Spleen (tissue), 11 donors: ENCODE data around the gene TICRR. TPM values are rescaled to one million over a fixed set of nuclear protein-coding genes. Genes with fewer than 3 reads are reported as not detected.

Source experiments
- DNase-seq: peaks from one replicate; pipeline ENCODE4 v3.0.0-alpha.2; 2020
- H3K27ac ChIP-seq, 8 donors: fragments of 200-600 bp; sonication (generic) in 7 of 8; 1 replicate in 4 of 8; 2 replicates in 4 of 8; pipeline versions ENCODE4 v1.5.0 to v1.8.0; 2016 to 2021; ENCODE audit warnings: inconsistent platforms in 4 of 8, mild to moderate bottlenecking in 4 of 8, moderate library complexity in 1 of 8
- H3K27me3 ChIP-seq, 7 donors: fragments of 200-600 bp; sonication (generic) in 6 of 7; replicated peaks in 1 of 7; 1 replicate in 4 of 7; 2 replicates in 3 of 7; pipeline versions ENCODE4 v1.5.0 to v1.8.0; 2016 to 2021; ENCODE audit warnings: inconsistent platforms in 3 of 7, mild to moderate bottlenecking in 1 of 7
- H3K36me3 ChIP-seq, 6 donors: fragments of 200-600 bp; sonication (generic) in 5 of 6; 1 replicate in 4 of 6; 2 replicates in 2 of 6; pipeline versions ENCODE4 v1.5.0 to v1.8.0; 2016 to 2021; ENCODE audit warnings: inconsistent platforms in 2 of 6
- H3K4me1 ChIP-seq, 6 donors: fragments of 200-600 bp; sonication (generic) in 5 of 6; 1 replicate in 3 of 6; 2 replicates in 3 of 6; pipeline versions ENCODE4 v1.5.0 to v1.8.0; 2016 to 2021; ENCODE audit warnings: inconsistent platforms in 3 of 6
- H3K4me3 ChIP-seq, 8 donors: fragments of 200-600 bp; sonication (generic) in 7 of 8; 1 replicate in 4 of 8; 2 replicates in 4 of 8; pipeline versions ENCODE4 v1.5.0 to v1.8.0; 2016 to 2021; ENCODE audit warnings: inconsistent platforms in 4 of 8, mild to moderate bottlenecking in 4 of 8, moderate library complexity in 2 of 8
- H3K9me3 ChIP-seq, 8 donors: fragments of 200-600 bp; sonication (generic) in 7 of 8; 1 replicate in 4 of 8; 2 replicates in 4 of 8; pipeline versions ENCODE4 v1.5.0 to v1.8.0; 2016 to 2021; ENCODE audit warnings: inconsistent platforms in 4 of 8
- POLR2A ChIP-seq, 3 donors: fragments of 450-650 bp; IDR thresholded peaks; one replicate each; pipeline ENCODE4 v1.5.1; 2017; ENCODE audit warnings: antibody characterized with exemption in 3 of 3, mild to moderate bottlenecking in 1 of 3
- POLR2AphosphoS5 ChIP-seq, 3 donors: sonication (generic); formaldehyde crosslinking; IDR thresholded peaks; one replicate each; pipeline ENCODE4 v1.5.1; 2017; ENCODE audit warnings: antibody characterized with exemption in 3 of 3
- WGBS, 5 donors: extraction: QIAGEN DNeasy Blood & Tissue Kit in 3 of 5; methylation state at CpG; one replicate each; pipeline versions ENCODE4 v1.1.5 to v1.1.7; 2013 to 2018; 5-methylcytosine and 5-hydroxymethylcytosine counted together
- intact Hi-C: fragments of 100-400 bp; cut with DNase I; formaldehyde crosslinking; loops from one replicate; pipeline ENCODE4 v1.15.0; 2023; ENCODE audit warnings: low total_unique reads
- polyA plus RNA-seq, 3 donors: library from polyadenylated mRNA; stranded (reverse); fragments of 200-250 nt; gene quantifications; one replicate each; pipeline ENCODE4 v1.2.1, GENCODE V29; 2013
- total RNA-seq, 7 donors: library from RNA; depleted of rRNA in 3 of 7; stranded (reverse); fragments of >200 nt in 3 of 7; fragmentation: NEBNext Ultra II Directional in 4 of 7; extraction: Animal tissue kit (Norgen Biotek cat#: 25700) in 4 of 7; gene quantifications; one replicate each; pipeline versions ENCODE4 v1.1.0 to v1.2.1, GENCODE V29; 2016 to 2021
- TF ChIP-seq, protein P1 (sequence below), 11 experiments: fragments of 200-600 bp in 7 of 11; fragments of 450-650 bp in 4 of 11; sonication (generic) in 4 of 11; IDR thresholded peaks in 8 of 11; conservative IDR thresholded peaks in 3 of 11; 1 replicate in 7 of 11; 2 replicates in 4 of 11; pipeline versions ENCODE4 v1.4.0 to v1.8.0; 2016 to 2021; ENCODE audit warnings: antibody characterized with exemption in 11 of 11, inconsistent platforms in 4 of 11, mild to moderate bottlenecking in 1 of 11
- donor health status: healthy with polysubstance abuse.
- donor health status: DM: no; HTN: no; CAD: no; lungs with moderate emphysema.
- donor health status: DM: no; HTN: no; CAD: no.
- donor health status: Bipolar disorder and iron deficiency.
- donor health status: healthy.
- donor health status: DM: no; HTN: no; CAD: no.
- donor health status: DM: yes; HTN: yes; CAD: no.

TICRR gene
- total and polyA plus RNA-seq, 10 donors = 0.22 to 3.0 (median 1.00) TPM

DNA sequence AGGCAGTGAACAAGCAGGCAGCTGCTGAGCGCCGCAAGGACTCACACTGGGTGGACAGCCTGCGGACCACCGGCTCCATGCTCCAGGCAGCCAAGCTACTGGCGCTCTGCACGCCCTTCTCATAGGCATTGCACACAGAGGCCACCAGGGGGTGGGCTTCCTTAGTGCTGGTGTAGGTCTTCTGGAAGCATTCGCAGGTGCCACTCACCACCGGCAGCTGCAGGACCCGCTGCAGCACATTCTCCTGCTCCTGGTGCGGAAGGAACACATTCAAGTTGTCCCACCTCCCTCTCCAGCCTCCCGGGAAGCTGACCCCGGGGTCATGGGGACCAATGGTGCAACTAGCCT, 97.9 kb downstream of the TICRR start:
- no peaks in the 10 kb centered on the region for H3K9me3 ChIP-seq
- 67 to 82% (median 76%) methylated on average over 4 to 12 of the region's 12 CpGs for WGBS, 5 donors
- no peak overlapping the region for H3K27ac ChIP-seq
- H3K27me3 ChIP-seq = no peaks in the 10 kb centered on the region
- no peaks in the 10 kb centered on the region for H3K4me1 ChIP-seq
- TF ChIP-seq POLR2A (IDR thresholded peaks at IDR 0.05) (no peak), POLR2AphosphoS5 (IDR thresholded peaks at IDR 0.05) (no peak)
- TF ChIP-seq, protein P1, sequence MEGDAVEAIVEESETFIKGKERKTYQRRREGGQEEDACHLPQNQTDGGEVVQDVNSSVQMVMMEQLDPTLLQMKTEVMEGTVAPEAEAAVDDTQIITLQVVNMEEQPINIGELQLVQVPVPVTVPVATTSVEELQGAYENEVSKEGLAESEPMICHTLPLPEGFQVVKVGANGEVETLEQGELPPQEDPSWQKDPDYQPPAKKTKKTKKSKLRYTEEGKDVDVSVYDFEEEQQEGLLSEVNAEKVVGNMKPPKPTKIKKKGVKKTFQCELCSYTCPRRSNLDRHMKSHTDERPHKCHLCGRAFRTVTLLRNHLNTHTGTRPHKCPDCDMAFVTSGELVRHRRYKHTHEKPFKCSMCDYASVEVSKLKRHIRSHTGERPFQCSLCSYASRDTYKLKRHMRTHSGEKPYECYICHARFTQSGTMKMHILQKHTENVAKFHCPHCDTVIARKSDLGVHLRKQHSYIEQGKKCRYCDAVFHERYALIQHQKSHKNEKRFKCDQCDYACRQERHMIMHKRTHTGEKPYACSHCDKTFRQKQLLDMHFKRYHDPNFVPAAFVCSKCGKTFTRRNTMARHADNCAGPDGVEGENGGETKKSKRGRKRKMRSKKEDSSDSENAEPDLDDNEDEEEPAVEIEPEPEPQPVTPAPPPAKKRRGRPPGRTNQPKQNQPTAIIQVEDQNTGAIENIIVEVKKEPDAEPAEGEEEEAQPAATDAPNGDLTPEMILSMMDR (IDR thresholded peaks at IDR 0.05 in 8 of 11, conservative IDR thresholded peaks at IDR 0.05 in 3 of 11) = peak in 6 of 11 experiments; percentile 10 to 46 (median 27)
- H3K36me3 ChIP-seq = no peaks in the 10 kb centered on the region
- H3K4me3 ChIP-seq = no peak overlapping the region
- intact Hi-C loops = no loop called here
- no peak for DNase-seq

DNA sequence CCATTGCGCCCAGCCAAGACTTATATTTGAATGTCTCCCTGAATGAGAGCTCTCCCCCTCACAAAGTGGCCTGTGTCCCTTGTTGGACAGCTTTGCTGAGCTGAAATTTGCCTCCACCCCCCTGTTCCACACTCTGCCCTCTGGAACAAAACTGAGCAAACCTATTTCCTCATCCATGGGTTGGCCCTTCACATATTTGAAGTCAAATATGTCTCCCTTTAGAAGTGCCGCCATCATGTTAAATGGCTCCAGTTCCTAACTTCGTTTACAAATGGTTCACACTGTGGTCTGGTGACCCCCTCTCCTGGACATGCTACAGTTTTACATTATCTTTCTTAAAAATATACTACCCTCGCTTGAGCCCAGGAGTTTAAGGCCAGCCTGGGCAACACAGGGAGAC, 99.3 kb downstream of the TICRR start:
- H3K27ac ChIP-seq = no peak overlapping the region
- no peaks in the 10 kb centered on the region for H3K9me3 ChIP-seq
- no peak overlapping the region for H3K4me3 ChIP-seq
- no peaks in the 10 kb centered on the region for H3K36me3 ChIP-seq
- 75 to 82% (median 79%) methylated on average over 4 of the region's 4 CpGs for WGBS, 5 donors
- no peaks in the 10 kb centered on the region for H3K27me3 ChIP-seq
- H3K4me1 ChIP-seq = no peaks in the 10 kb centered on the region
- intact Hi-C loops = no loop called here
- no peak for TF ChIP-seq POLR2A (IDR thresholded peaks at IDR 0.05)
- TF ChIP-seq POLR2AphosphoS5 (IDR thresholded peaks at IDR 0.05) = no peak
- TF ChIP-seq, protein P1 (IDR thresholded peaks at IDR 0.05 in 8 of 11, conservative IDR thresholded peaks at IDR 0.05 in 3 of 11) = no peak
- no peak for DNase-seq

DNA sequence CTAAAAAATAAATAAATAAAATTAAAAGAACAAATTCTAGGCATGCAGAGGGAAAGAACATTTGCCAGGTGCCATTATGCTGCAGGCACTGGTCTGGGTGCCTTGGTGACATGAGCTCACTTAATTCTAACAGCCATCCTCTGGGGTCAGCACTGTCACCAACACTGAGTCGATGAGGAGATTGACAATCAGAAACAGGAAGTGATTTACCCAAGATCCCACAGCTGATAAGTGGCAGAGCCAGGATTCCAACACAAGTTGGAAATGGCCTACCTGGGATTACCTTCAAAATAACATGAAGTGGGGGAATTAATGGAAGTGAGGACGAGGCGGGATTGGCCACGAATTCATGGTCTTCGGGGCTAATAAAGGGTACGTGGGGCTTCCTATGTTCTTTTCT, 100.3 kb downstream of the TICRR start:
- Histone ChIP-seq H3K27me3 (no peaks in the 10 kb centered on the region), H3K27ac (no peak overlapping the region), H3K36me3 (no peaks in the 10 kb centered on the region), H3K4me1 (no peaks in the 10 kb centered on the region), H3K4me3 (no peak overlapping the region), H3K9me3 (no peaks in the 10 kb centered on the region)
- WGBS, 5 donors = 66 to 82% (median 74%) methylated on average over 6 of the region's 6 CpGs
- intact Hi-C loops = no loop called here
- TF ChIP-seq POLR2AphosphoS5 (IDR thresholded peaks at IDR 0.05) (no peak), POLR2A (IDR thresholded peaks at IDR 0.05) (no peak)
- TF ChIP-seq, protein P1 (IDR thresholded peaks at IDR 0.05 in 8 of 11, conservative IDR thresholded peaks at IDR 0.05 in 3 of 11) = no peak
- no peak for DNase-seq

DNA sequence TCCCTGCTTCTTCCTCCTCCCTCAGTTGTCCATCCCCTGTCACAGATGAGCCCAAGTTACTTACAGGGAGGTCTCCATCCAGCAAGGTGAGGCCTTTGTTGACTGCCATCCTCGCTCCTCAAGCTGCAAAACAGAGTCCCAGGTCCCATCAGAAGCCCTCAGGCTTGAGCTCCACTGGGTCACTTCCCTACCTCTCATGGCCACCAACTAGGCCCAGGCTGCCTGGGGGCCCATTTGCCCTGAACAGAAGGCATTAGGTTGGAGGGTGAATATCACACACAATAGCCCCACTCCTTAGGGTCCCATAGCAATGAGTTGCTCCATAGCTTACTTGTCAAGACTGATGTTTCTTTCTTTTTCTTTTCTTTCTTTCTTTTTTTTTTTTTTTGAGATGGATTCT, 102.1 kb downstream of the TICRR start:
- TF ChIP-seq POLR2A (IDR thresholded peaks at IDR 0.05) (no peak), POLR2AphosphoS5 (IDR thresholded peaks at IDR 0.05) (no peak)
- TF ChIP-seq, protein P1 (IDR thresholded peaks at IDR 0.05 in 8 of 11, conservative IDR thresholded peaks at IDR 0.05 in 3 of 11) = no peak
- H3K4me1 ChIP-seq = no peaks in the 10 kb centered on the region
- WGBS, 5 donors = 82 to 92% (median 88%) methylated on average over 1 of the region's 1 CpG

More for the DNA sequence above, 102.1 kb downstream of the TICRR start:
- H3K36me3 ChIP-seq = peaks cover 0 to under 1% (median 0%) of the 10 kb centered on the region in 6 donors
- no peak overlapping the region for H3K27ac ChIP-seq
- no peak for DNase-seq
- intact Hi-C loops = no loop called here
- H3K27me3 ChIP-seq = no peaks in the 10 kb centered on the region
- no peaks in the 10 kb centered on the region for H3K9me3 ChIP-seq
- no peak overlapping the region for H3K4me3 ChIP-seq

Other genes with a start within 250 kb of the TICRR start
- 100 to 1,000 TPM in 1 of 7 donors, 10 to 100 TPM in 6; 63.3 to 105 (median 74.0) TPM for gene POLG, start 240.6 kb upstream of the TICRR start, total RNA-seq
- gene POLG, start 240.6 kb upstream of the TICRR start, polyA plus RNA-seq = 10 to 100 TPM; 38.3 to 57.7 (median 54.9) TPM
- gene RHCG, start 78.9 kb upstream of the TICRR start, total RNA-seq = not detected
- gene RHCG, start 78.9 kb upstream of the TICRR start, polyA plus RNA-seq = 1 to 10 TPM in 1 of 3 donors, under 1 TPM in 2; 0.23 to 1.6 (median 0.30) TPM
- gene KIF7, start 80.0 kb downstream of the TICRR start, total RNA-seq = 1 to 10 TPM; 2.2 to 3.9 (median 2.5) TPM
- 1 to 10 TPM; 1.1 to 1.8 (median 1.3) TPM for gene KIF7, start 80.0 kb downstream of the TICRR start, polyA plus RNA-seq
- gene PLIN1, start 103.9 kb downstream of the TICRR start, total RNA-seq = 1 to 10 TPM in 3 of 7 donors, under 1 TPM in 4; 0.70 to 1.8 (median 0.91) TPM
- 1 to 10 TPM in 2 of 3 donors, under 1 TPM in 1; 0.61 to 1.4 (median 1.0) TPM for gene PLIN1, start 103.9 kb downstream of the TICRR start, polyA plus RNA-seq
- 1 to 10 TPM; 3.0 to 6.1 (median 4.3) TPM for gene PEX11A, start 115.3 kb downstream of the TICRR start, total RNA-seq
- 1 to 10 TPM; 1.9 to 3.0 (median 2.6) TPM for gene PEX11A, start 115.3 kb downstream of the TICRR start, polyA plus RNA-seq
- gene WDR93, start 115.3 kb downstream of the TICRR start, total RNA-seq = not detected
- gene WDR93, start 115.3 kb downstream of the TICRR start, polyA plus RNA-seq = under 1 TPM in 2 of 3 donors, not detected in 1; 0.09 to 0.11 TPM
- 1 to 10 TPM in 1 of 7 donors, under 1 TPM in 6; 0.19 to 1.0 (median 0.60) TPM for gene MESP1, start 175.8 kb downstream of the TICRR start, total RNA-seq
- gene MESP1, start 175.8 kb downstream of the TICRR start, polyA plus RNA-seq = 1 to 10 TPM in 1 of 3 donors, under 1 TPM in 2; 0.45 to 1.2 (median 0.61) TPM
- gene MESP2, start 200.9 kb downstream of the TICRR start, total RNA-seq = not detected
- gene MESP2, start 200.9 kb downstream of the TICRR start, polyA plus RNA-seq = under 1 TPM in 1 of 3 donors, not detected in 2; 0.05 TPM
- 100 to 1,000 TPM in 1 of 7 donors, 10 to 100 TPM in 6; 16.6 to 226 (median 35.1) TPM for gene ANPEP, start 239.4 kb downstream of the TICRR start, total RNA-seq
- 10 to 100 TPM in 1 of 3 donors, 1 to 10 TPM in 2; 1.3 to 11.0 (median 7.7) TPM for gene ANPEP, start 239.4 kb downstream of the TICRR start, polyA plus RNA-seq